Measurements from ENCODE around the gene RBM20. TPM values are rescaled to one million over a fixed set of nuclear protein-coding genes. Genes with fewer than 3 reads are reported as not detected.

Gene RBM20
- total RNA-seq, 1 experiment from 2014 or later, result 0.17 TPM

DNA sequence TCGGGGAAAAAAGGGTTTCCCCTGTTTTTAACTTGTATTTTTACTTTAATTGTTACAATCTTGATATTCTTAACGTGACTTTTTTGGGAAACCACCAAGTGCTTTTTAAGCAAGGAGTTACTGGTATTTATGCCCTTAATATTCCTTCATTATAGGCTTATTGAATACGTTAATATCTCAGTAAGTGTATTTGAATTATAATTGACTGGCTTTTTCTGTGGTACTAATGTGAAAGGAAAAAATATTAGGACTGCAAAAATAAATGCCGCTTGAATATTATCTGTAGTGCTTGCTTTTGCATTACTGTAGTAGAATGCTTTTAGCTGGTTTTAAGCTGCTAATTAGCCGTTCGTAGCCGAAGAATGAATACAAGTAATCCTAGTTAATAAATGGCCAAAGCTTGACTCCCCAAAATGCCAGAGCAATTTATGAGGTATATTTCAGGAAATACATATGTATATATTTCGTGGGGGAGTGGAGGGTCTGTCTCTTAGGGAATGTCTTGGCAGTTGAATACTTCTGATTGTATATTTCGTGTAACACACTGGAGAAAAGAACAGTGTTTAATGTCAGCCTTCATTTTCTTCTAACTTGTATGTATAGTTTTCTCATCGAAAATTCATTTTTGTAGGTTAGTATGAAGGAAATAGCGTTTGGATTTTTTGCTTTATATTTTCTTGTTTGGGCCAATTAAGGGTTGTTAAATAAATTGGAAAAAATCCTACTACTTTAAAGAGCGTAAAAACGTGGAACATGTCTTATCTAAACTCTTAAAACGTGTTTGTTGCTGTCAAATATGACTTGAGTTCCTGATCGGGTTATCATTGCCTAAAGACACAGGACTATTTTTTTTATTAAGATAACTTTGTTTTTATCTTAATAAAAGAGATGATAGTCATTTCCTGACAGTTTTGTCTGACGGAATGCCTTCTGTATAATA, 229.1 kb downstream of the RBM20 start:
- no peak overlapping the region for H2BK12ac ChIP-seq (ENCODE audit: insufficient read length, low read depth, low read length)
- H3K27ac ChIP-seq (ENCODE audit: insufficient read length, low read depth, low read length), result no peak overlapping the region
- no peak overlapping the region for H2BK5ac ChIP-seq (ENCODE audit: insufficient read length, low read length)
- Mint-ChIP-seq H3K27ac (peak overlapping the region; percentile 83 to 96 (median 87); a peak in 4 of 7 replicates), H3K4me1 (peaks cover 18% of the 10 kb centered on the region in 2 experiments), H3K27me3 (ENCODE audit: low read depth) (no peaks in the 10 kb centered on the region), H3K4me3 (peak overlapping the region; percentile 78 to 87), H3K9me3 (no peaks in the 10 kb centered on the region; a peak in 1 of 5 replicates), H3K36me3 (ENCODE audit: insufficient read depth in 1 of 3, low read depth in 3 of 3) (peaks cover 0 to 4% (median 4%) of the 10 kb centered on the region in 3 experiments; a peak in 3 of 7 replicates)
- no peak for DNase-seq
- TF ChIP-seq, protein P1, sequence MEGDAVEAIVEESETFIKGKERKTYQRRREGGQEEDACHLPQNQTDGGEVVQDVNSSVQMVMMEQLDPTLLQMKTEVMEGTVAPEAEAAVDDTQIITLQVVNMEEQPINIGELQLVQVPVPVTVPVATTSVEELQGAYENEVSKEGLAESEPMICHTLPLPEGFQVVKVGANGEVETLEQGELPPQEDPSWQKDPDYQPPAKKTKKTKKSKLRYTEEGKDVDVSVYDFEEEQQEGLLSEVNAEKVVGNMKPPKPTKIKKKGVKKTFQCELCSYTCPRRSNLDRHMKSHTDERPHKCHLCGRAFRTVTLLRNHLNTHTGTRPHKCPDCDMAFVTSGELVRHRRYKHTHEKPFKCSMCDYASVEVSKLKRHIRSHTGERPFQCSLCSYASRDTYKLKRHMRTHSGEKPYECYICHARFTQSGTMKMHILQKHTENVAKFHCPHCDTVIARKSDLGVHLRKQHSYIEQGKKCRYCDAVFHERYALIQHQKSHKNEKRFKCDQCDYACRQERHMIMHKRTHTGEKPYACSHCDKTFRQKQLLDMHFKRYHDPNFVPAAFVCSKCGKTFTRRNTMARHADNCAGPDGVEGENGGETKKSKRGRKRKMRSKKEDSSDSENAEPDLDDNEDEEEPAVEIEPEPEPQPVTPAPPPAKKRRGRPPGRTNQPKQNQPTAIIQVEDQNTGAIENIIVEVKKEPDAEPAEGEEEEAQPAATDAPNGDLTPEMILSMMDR (conservative IDR thresholded peaks at IDR 0.05), result no peak
- no peaks in the 10 kb centered on the region; the same call in 1 of the 2 replicates for H3K4me1 ChIP-seq (ENCODE audit: insufficient read depth, low read length)
- H3K18ac ChIP-seq (ENCODE audit: insufficient read length, low read depth, low read length), result no peak overlapping the region
- H2BK15ac ChIP-seq (ENCODE audit: low read depth, low read length), result no peak overlapping the region
- H3K79me2 ChIP-seq (ENCODE audit: insufficient read depth, low read length), result no peaks in the 10 kb centered on the region
- no peak overlapping the region for H4K8ac ChIP-seq (replicated peaks; ENCODE audit: insufficient read length, low read depth, low read length)
- no peak overlapping the region for H2BK20ac ChIP-seq (ENCODE audit: low read depth, low read length, poor library complexity, severe bottlenecking)
- 100% methylated on average over 1 of the region's 16 CpGs for WGBS (ENCODE audit: extremely low coverage, insufficient read length, low lambda C conversion rate)
- H4K20me1 ChIP-seq (ENCODE audit: control insufficient read depth, insufficient read depth, insufficient read length), result no peaks in the 10 kb centered on the region
- no peaks in the 10 kb centered on the region for H3K79me1 ChIP-seq (ENCODE audit: insufficient read depth, low read depth, low read length, poor library complexity, severe bottlenecking)
- H4K5ac ChIP-seq (ENCODE audit: insufficient read length, low read depth, low read length), result no peak overlapping the region
- no peak overlapping the region for H4K91ac ChIP-seq (ENCODE audit: insufficient read length, low read depth, low read length)
- no peak overlapping the region for H2BK120ac ChIP-seq (ENCODE audit: low read depth, low read length, poor library complexity, severe bottlenecking)
- no peak overlapping the region for H3K56ac ChIP-seq (ENCODE audit: insufficient read length, low read depth, low read length)
- H3K27me3 ChIP-seq (ENCODE audit: insufficient read depth, low read length), result no peaks in the 10 kb centered on the region
- peak overlapping the region; percentile 68 for H3K9ac ChIP-seq (ENCODE audit: extremely low read depth, insufficient read length, low read length)
- no peaks in the 10 kb centered on the region for H3K9me3 ChIP-seq (ENCODE audit: control insufficient read depth, low read depth, low read length)
- peak overlapping the region; percentile 56; the same call in 1 of the 2 replicates for H3K14ac ChIP-seq (ENCODE audit: insufficient read depth, low read length)
- H3K23ac ChIP-seq (ENCODE audit: insufficient read length, low read depth, low read length), result no peak overlapping the region
- H3K23me2 ChIP-seq (ENCODE audit: insufficient read length, low read depth, low read length, poor library complexity, severe bottlenecking), result peaks cover 11% of the 10 kb centered on the region
- no peak overlapping the region for H3K4ac ChIP-seq (ENCODE audit: low read depth, low read length)
- no peak overlapping the region for H2AK5ac ChIP-seq (ENCODE audit: insufficient read length, low read length)
- H3K4me2 ChIP-seq (ENCODE audit: insufficient read depth, insufficient read length, low read length), result peak overlapping the region; percentile 94
- H2AFZ ChIP-seq (ENCODE audit: low read length), result no peak overlapping the region
- no peak overlapping the region for H3T11ph ChIP-seq (ENCODE audit: low read length)
